Testis (tissue), 3 donors: Measurements from ENCODE around the gene SMARCAD1. TPM values are rescaled to one million over a fixed set of nuclear protein-coding genes. Genes with fewer than 3 reads are reported as not detected.

Experiments
- DNase-seq: peaks from one replicate; pipeline ENCODE4 v3.0.0-alpha.2; 2019
- H3K27ac ChIP-seq, 2 donors: fragments of 200-600 bp; sonication (generic); one replicate each; pipeline ENCODE4 v1.5.1; 2019
- H3K27me3 ChIP-seq: fragments of 200-600 bp; sonication (generic); one replicate; pipeline ENCODE4 v1.5.1; 2019
- H3K36me3 ChIP-seq: fragments of 200-600 bp; sonication (generic); one replicate; pipeline ENCODE4 v1.5.1; 2017; ENCODE audit warnings: low read depth; ENCODE audit errors: missing control alignments
- H3K4me1 ChIP-seq: fragments of 200-600 bp; sonication (generic); one replicate; pipeline ENCODE4 v1.5.1; 2019
- H3K4me3 ChIP-seq, 2 donors: fragments of 200-600 bp; sonication (generic); one replicate each; pipeline ENCODE4 v1.5.1; 2017 to 2019
- H3K9me3 ChIP-seq: fragments of 200-600 bp; sonication (generic); one replicate; pipeline ENCODE4 v1.5.1; 2017
- POLR2A ChIP-seq: fragments of 450-650 bp; IDR thresholded peaks from one replicate; pipeline ENCODE4 v1.6.1; 2017; ENCODE audit warnings: antibody characterized with exemption, mild to moderate bottlenecking, moderate library complexity
- WGBS, 2 donors: methylation state at CpG; one replicate each; pipeline ENCODE4 v1.1.5; 2018; 5-methylcytosine and 5-hydroxymethylcytosine counted together
- intact Hi-C: fragments of 100-400 bp; cut with DNase I; formaldehyde crosslinking; loops from one replicate; pipeline ENCODE4 v1.15.1; 2023; ENCODE audit warnings: low total_unique reads
- polyA plus RNA-seq: library from polyadenylated mRNA; stranded (reverse); fragments of 350-450 nt; fragmentation: Illumina TruSeq; extraction: RNeasy Lipid Tissue Mini Kit (QIAGEN cat#74804); gene quantifications from one replicate; pipeline ENCODE4 v1.2.3, GENCODE V29; 2014; ENCODE audit warnings: low read depth, low replicate concordance; ENCODE audit not compliant: insufficient read depth
- total RNA-seq, 2 donors: library from RNA; depleted of rRNA; stranded (reverse); fragments of >200 nt; gene quantifications; one replicate each; pipeline ENCODE4 v1.2.3, GENCODE V29; 2016
- TF ChIP-seq, protein P1 (sequence below), 3 experiments: fragments of 450-650 bp in 2 of 3; fragments of 200-600 bp in 1 of 3; sonication (generic) in 1 of 3; IDR thresholded peaks; one replicate each; pipeline ENCODE4 v1.5.1; 2016 to 2019; ENCODE audit warnings: antibody characterized with exemption in 3 of 3, mild to moderate bottlenecking in 2 of 3, moderate library complexity in 1 of 3

Gene SMARCAD1
- total and polyA plus RNA-seq, 3 donors from 2014 or later, result 17.4 to 35.6 (median 31.7) TPM

DNA sequence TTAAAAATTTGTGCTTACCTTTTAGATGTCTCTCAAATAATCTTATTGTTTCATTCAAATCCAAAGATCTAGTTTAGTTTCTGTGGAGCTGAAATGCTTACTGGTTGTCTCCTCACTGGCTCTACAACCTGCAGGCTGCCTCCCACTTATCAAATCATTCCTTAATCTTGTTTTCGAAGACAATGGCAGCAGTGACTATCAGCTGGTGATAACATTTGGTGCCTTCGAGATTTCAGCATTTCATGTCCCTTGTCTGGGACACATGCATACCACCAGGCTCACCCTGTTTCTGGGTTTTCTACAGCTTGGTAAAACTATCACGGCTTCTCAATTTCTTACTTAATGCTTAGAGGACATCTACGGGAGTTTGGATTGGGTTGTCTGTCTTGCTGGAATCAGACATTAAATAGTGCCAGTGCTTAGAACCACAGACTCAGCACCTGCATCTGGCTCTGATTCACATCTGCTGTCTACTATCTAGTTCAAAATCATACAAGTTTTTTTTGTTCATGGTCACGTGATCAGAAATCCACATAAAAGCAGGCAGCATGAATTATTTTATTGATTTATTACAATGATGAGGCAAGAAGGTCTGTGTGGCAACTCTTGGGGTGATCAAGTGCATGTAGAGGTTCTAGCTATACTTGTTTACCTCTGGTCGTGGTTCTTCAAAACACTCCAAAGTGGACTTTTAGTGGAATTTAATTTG, 32.0 kb upstream of the SMARCAD1 start:
- H3K9me3 ChIP-seq, result no peaks in the 10 kb centered on the region
- intact Hi-C loops, result no loop called here
- H3K36me3 ChIP-seq, result no peaks in the 10 kb centered on the region
- no peak for DNase-seq
- no peaks in the 10 kb centered on the region for H3K27me3 ChIP-seq
- WGBS, 2 donors, result 77 to 78% methylated on average over 6 of the region's 6 CpGs
- no peak overlapping the region for H3K4me3 ChIP-seq
- no peaks in the 10 kb centered on the region for H3K4me1 ChIP-seq
- TF ChIP-seq, protein P1, sequence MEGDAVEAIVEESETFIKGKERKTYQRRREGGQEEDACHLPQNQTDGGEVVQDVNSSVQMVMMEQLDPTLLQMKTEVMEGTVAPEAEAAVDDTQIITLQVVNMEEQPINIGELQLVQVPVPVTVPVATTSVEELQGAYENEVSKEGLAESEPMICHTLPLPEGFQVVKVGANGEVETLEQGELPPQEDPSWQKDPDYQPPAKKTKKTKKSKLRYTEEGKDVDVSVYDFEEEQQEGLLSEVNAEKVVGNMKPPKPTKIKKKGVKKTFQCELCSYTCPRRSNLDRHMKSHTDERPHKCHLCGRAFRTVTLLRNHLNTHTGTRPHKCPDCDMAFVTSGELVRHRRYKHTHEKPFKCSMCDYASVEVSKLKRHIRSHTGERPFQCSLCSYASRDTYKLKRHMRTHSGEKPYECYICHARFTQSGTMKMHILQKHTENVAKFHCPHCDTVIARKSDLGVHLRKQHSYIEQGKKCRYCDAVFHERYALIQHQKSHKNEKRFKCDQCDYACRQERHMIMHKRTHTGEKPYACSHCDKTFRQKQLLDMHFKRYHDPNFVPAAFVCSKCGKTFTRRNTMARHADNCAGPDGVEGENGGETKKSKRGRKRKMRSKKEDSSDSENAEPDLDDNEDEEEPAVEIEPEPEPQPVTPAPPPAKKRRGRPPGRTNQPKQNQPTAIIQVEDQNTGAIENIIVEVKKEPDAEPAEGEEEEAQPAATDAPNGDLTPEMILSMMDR (IDR thresholded peaks at IDR 0.05), result no peak
- TF ChIP-seq POLR2A, result no peak
- H3K27ac ChIP-seq, result no peak overlapping the region

DNA sequence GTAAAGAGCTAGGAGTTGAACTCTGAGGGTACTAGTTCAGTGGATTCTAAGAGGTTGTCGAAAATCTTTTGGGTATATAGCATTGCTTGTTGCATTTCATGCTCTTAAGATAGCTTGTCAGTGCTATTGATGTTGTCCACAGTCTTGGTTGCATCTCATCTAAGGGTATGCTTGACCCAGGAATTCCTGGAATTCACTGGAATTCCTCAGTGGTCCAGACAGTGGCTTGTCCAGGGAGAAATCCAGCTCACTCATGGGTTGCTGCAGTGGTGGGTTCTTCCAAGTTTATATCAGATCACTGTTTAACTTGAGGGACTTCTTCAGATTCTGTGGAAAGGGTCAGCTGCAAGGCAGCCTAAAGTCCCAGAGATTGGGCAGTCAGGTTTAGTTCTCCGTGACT, 29.8 kb upstream of the SMARCAD1 start:
- intact Hi-C loops, result no loop called here
- Histone ChIP-seq H3K4me1 (no peaks in the 10 kb centered on the region), H3K36me3 (no peaks in the 10 kb centered on the region), H3K27ac (no peak overlapping the region), H3K4me3 (no peak overlapping the region), H3K27me3 (no peaks in the 10 kb centered on the region), H3K9me3 (no peaks in the 10 kb centered on the region)
- 95 to 98% methylated on average over 2 of the region's 2 CpGs for WGBS, 2 donors
- TF ChIP-seq, protein P1 (IDR thresholded peaks at IDR 0.05), result no peak
- TF ChIP-seq POLR2A, result no peak
- no peak for DNase-seq

DNA sequence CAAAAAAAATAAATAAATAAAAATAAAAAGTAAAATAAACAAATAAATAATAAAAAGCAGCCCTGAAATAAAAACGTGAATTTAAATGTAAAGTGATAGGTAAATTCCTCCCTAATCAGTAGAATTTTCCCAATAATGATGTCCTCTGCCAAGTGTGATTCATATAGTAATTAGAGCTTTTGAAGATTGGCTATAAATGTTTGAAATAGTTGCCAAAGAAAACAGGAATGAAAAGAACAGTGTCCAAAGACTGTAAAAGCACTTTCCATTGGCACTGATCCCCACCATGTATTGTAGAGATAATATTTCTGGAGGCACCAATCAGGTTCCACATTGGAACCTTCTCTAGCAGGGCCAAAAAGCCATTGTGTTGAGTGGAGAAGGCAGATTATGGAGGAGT, 25.9 kb upstream of the SMARCAD1 start:
- 26 to 53% methylated on average over 1 of the region's 1 CpG for WGBS, 2 donors

DNA sequence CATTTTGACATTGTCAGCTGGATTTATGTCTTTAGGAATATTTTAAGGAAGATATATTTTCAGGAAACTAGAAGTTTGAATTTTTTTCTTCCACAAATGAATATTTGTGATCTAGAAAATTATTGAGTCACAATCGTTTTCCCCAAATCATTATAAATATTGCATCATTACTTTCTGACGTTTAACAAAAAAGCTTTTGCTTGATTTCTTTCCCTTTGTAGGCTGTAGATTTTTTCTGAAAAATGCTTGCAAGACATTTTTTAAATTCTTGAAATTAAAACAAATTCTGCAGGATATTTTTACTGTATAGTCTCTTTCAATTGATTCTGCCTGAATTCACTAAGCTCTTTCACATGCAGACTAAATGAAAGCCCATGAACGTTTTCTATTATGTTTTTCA, 4.9 kb upstream of the SMARCAD1 start:
- no peaks in the 10 kb centered on the region for H3K4me1 ChIP-seq
- no peaks in the 10 kb centered on the region for H3K27me3 ChIP-seq
- no peak overlapping the region for H3K4me3 ChIP-seq
- TF ChIP-seq POLR2A, result no peak
- TF ChIP-seq, protein P1 (IDR thresholded peaks at IDR 0.05), result no peak
- no peak for DNase-seq
- 83 to 88% methylated on average over 3 of the region's 3 CpGs for WGBS, 2 donors
- no peak overlapping the region for H3K27ac ChIP-seq
- intact Hi-C loops, result no loop called here
- no peaks in the 10 kb centered on the region for H3K9me3 ChIP-seq
- H3K36me3 ChIP-seq, result no peaks in the 10 kb centered on the region

More for the DNA sequence above, 25.9 kb upstream of the SMARCAD1 start:
- H3K4me1 ChIP-seq, result no peaks in the 10 kb centered on the region
- intact Hi-C loops, result no loop called here
- no peak for TF ChIP-seq POLR2A
- no peak for DNase-seq
- H3K36me3 ChIP-seq, result no peaks in the 10 kb centered on the region
- no peaks in the 10 kb centered on the region for H3K9me3 ChIP-seq
- H3K4me3 ChIP-seq, result no peak overlapping the region
- H3K27ac ChIP-seq, result no peak overlapping the region
- H3K27me3 ChIP-seq, result no peaks in the 10 kb centered on the region

DNA sequence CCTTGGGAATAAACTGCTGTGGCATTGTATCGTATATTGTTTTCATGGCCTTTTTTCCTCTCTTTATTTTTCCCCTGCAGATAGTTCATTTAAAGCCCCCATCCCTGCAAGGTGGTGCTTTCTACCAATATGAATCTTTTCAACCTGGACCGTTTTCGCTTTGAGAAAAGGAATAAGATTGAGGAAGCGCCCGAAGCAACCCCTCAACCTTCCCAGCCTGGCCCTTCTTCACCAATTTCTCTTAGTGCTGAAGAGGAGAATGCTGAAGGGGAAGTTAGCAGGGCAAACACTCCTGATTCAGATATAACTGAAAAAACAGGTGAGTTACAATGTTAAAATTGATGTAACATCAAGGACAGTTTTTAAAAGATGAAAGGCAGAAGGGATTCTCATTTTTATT, 601 bp downstream of the SMARCAD1 start:
- intact Hi-C loops, result no loop called here
- H3K4me1 ChIP-seq, result peaks cover 14% of the 10 kb centered on the region
- no peaks in the 10 kb centered on the region for H3K36me3 ChIP-seq
- WGBS, 2 donors, result 5 to 9% methylated on average over 5 of the region's 5 CpGs
- no peaks in the 10 kb centered on the region for H3K27me3 ChIP-seq
- H3K27ac ChIP-seq, result peak overlapping the region; percentile 83 to 95
- H3K9me3 ChIP-seq, result no peaks in the 10 kb centered on the region
- DNase-seq, result no peak
- H3K4me3 ChIP-seq, result peak overlapping the region; percentile 82 to 85
- TF ChIP-seq, protein P1 (IDR thresholded peaks at IDR 0.05), result no peak
- TF ChIP-seq POLR2A, result no peak
